ENCODE data around the gene RAB40B. TPM values are rescaled to one million over a fixed set of nuclear protein-coding genes. Genes with fewer than 3 reads are reported as not detected.

RAB40B gene
- total RNA-seq, 2 experiments from 2014 or later = 1.6 to 2.0 TPM

DNA sequence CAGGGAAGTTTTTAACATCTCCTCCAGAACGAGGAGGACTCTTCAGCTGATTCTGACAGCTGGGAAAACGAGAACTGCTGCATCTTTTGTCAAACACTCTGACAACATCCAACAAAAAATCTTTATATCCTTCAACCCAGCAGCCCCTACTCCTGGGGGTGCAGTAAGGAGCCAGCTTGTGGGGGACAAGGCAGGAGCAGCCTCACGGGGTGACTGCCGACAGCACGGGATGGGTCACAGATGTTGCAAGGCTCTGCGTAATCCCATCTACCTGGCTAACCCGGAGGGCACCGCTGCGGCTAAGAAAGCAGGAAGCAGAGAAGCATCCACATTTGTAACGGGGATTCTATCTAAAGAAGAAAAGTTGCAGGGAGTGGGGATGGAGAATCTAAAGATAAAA is 78.9 kb downstream of the RAB40B start:
- H3K4me1 ChIP-seq (ENCODE audit: insufficient read depth, low read length) = no peaks in the 10 kb centered on the region
- no peaks in the 10 kb centered on the region for H3K4me1 Mint-ChIP-seq (ENCODE audit: low read depth)
- no peak overlapping the region for H3K4me3 ChIP-seq (ENCODE audit: low read length)
- no peak for DNase-seq
- H3K27me3 Mint-ChIP-seq = no peaks in the 10 kb centered on the region
- no peak overlapping the region for H3K27ac Mint-ChIP-seq
- POLR2A ChIA-PET = no interaction called here
- no peaks in the 10 kb centered on the region for H3K9me3 ChIP-seq (ENCODE audit: control insufficient read depth in 1 of 2, insufficient read depth in 1 of 2, low read length in 2 of 2)
- peaks cover 91% of the 10 kb centered on the region for H3K36me3 Mint-ChIP-seq (ENCODE audit: low read depth)
- intact Hi-C loops (cut with DNase I, micrococcal nuclease) = no loop called here
- TF ChIP-seq, protein P1, sequence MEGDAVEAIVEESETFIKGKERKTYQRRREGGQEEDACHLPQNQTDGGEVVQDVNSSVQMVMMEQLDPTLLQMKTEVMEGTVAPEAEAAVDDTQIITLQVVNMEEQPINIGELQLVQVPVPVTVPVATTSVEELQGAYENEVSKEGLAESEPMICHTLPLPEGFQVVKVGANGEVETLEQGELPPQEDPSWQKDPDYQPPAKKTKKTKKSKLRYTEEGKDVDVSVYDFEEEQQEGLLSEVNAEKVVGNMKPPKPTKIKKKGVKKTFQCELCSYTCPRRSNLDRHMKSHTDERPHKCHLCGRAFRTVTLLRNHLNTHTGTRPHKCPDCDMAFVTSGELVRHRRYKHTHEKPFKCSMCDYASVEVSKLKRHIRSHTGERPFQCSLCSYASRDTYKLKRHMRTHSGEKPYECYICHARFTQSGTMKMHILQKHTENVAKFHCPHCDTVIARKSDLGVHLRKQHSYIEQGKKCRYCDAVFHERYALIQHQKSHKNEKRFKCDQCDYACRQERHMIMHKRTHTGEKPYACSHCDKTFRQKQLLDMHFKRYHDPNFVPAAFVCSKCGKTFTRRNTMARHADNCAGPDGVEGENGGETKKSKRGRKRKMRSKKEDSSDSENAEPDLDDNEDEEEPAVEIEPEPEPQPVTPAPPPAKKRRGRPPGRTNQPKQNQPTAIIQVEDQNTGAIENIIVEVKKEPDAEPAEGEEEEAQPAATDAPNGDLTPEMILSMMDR (IDR thresholded peaks at IDR 0.05) = no peak
- no peaks in the 10 kb centered on the region for H3K9me3 Mint-ChIP-seq
- no peak overlapping the region for H3K27ac ChIP-seq (ENCODE audit: low read depth in 1 of 2, low read length in 2 of 2)
- no peak for ATAC-seq (ENCODE audit: poor library complexity)
- H3K4me3 Mint-ChIP-seq = no peak overlapping the region
- no peaks in the 10 kb centered on the region for H3K27me3 ChIP-seq (ENCODE audit: control insufficient read depth in 1 of 2, insufficient read depth in 2 of 2, low read length in 2 of 2)
- CTCF ChIA-PET = no interaction called here
- H3K36me3 ChIP-seq (ENCODE audit: insufficient read depth, low read length) = peaks cover 81% of the 10 kb centered on the region

DNA sequence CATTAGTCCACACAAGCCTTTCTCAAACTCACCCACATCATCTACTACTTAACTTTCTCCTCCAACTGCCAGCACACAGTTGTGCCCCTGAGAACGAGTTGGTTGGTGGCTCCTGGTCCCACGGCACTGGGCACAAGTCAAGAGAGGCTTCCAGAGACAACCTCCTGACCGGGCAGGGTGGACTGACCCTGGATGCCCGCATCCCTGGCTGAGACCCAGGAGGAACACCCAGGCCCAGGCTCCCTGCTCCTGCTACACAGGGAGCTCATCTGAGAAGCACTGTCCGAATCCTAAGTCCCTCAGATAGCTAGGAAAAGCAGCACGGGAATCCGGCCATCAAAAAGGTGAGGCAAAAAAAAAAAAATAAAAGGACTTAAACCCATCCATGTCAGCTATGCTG is 79.3 kb downstream of the RAB40B start:
- Mint-ChIP-seq H3K36me3 (ENCODE audit: low read depth) (peaks cover 91% of the 10 kb centered on the region), H3K4me3 (no peak overlapping the region), H3K27ac (no peak overlapping the region), H3K9me3 (no peaks in the 10 kb centered on the region), H3K4me1 (ENCODE audit: low read depth) (no peaks in the 10 kb centered on the region), H3K27me3 (no peaks in the 10 kb centered on the region)
- Histone ChIP-seq H3K9me3 (ENCODE audit: control insufficient read depth in 1 of 2, insufficient read depth in 1 of 2, low read length in 2 of 2) (no peaks in the 10 kb centered on the region), H3K27ac (ENCODE audit: low read depth in 1 of 2, low read length in 2 of 2) (no peak overlapping the region), H3K36me3 (ENCODE audit: insufficient read depth, low read length) (peaks cover 82% of the 10 kb centered on the region), H3K4me3 (ENCODE audit: low read length) (no peak overlapping the region), H3K27me3 (ENCODE audit: control insufficient read depth in 1 of 2, insufficient read depth in 2 of 2, low read length in 2 of 2) (no peaks in the 10 kb centered on the region), H3K4me1 (ENCODE audit: insufficient read depth, low read length) (no peaks in the 10 kb centered on the region)
- DNase-seq = no peak
- no peak for ATAC-seq (ENCODE audit: poor library complexity)
- CTCF ChIA-PET = no interaction called here
- POLR2A ChIA-PET = interaction anchor here (0.7 kb wide), 1 partner anchor 435 kb away, joined by 3 read pairs; no protein-coding TSS in a partner anchor
- TF ChIP-seq, protein P1 (IDR thresholded peaks at IDR 0.05) = no peak
- intact Hi-C loops (cut with DNase I, micrococcal nuclease) = no loop called here

DNA sequence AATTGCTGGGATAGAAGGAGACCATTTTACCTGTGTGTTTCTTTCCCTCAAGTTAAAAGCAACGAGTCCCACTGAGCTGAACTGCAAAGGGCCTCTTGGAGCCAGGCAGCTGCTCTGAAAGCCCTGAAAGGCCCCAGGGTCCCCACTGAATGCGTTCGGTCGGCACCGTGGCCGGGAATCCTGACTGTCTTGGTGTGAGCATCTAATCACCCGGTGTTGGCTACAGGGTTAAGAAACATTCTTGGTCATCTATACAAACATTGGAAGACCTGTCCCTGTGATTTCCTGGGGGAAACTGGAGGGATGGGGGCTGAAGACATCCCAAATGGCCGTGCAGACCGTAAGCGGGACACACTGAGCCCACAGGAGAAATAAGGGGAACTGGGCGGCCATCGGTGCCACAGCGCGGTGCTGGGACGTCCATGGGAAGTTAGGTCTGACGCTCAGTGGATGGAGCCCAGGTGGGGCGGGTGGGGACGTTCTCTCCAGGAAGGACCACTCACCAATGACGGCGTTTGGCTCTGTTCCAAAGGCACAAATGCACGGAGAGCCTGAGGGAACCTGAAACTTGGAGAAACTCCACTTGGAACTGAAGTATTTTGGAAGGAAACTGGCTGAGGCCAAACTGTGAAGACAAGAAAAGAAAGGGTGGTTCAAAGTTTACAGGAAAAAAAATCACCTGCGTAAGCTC is 82.3 kb downstream of the RAB40B start:
- POLR2A ChIA-PET = interaction anchor here (0.6 kb wide), 1 partner anchor 932 kb away, joined by 4 read pairs; the partner anchor contains the start of gene HGS
- H3K27ac Mint-ChIP-seq = no peak overlapping the region
- peaks cover 77% of the 10 kb centered on the region for H3K36me3 Mint-ChIP-seq (ENCODE audit: low read depth)
- Histone ChIP-seq H3K36me3 (ENCODE audit: insufficient read depth, low read length) (peaks cover 67% of the 10 kb centered on the region), H3K4me3 (ENCODE audit: low read length) (no peak overlapping the region), H3K27ac (ENCODE audit: low read depth in 1 of 2, low read length in 2 of 2) (no peak overlapping the region), H3K27me3 (ENCODE audit: control insufficient read depth in 1 of 2, insufficient read depth in 2 of 2, low read length in 2 of 2) (no peaks in the 10 kb centered on the region), H3K4me1 (ENCODE audit: insufficient read depth, low read length) (no peaks in the 10 kb centered on the region), H3K9me3 (ENCODE audit: control insufficient read depth in 1 of 2, insufficient read depth in 1 of 2, low read length in 2 of 2) (no peaks in the 10 kb centered on the region)
- TF ChIP-seq, protein P1 (IDR thresholded peaks at IDR 0.05) = no peak
- CTCF ChIA-PET = no interaction called here
- intact Hi-C loops (cut with DNase I, micrococcal nuclease) = no loop called here
- H3K9me3 Mint-ChIP-seq = no peaks in the 10 kb centered on the region
- no peaks in the 10 kb centered on the region for H3K27me3 Mint-ChIP-seq
- no peak for ATAC-seq (ENCODE audit: poor library complexity)
- no peak overlapping the region for H3K4me3 Mint-ChIP-seq
- H3K4me1 Mint-ChIP-seq (ENCODE audit: low read depth) = no peaks in the 10 kb centered on the region
- DNase-seq = no peak
